ENCODE results near the gene KIF11. TPM values are rescaled to one million over a fixed set of nuclear protein-coding genes. Genes with fewer than 3 reads are reported as not detected.

The KIF11 gene
- 26.0 and 37.4 TPM in 2 replicates for total RNA-seq

GRCh38 chr10:92592761-92593618 is at the start of gene KIF11:
Gene KIF11 (plus strand): TSS chr10:92593130. CDS start chr10:92593376, 246 bp downstream.

GRCh38 chr10:92573798-92574547 is 19.0 kb upstream of the KIF11 start, which contains the start of gene IDE:
Gene IDE (minus strand): TSS chr10:92574093. CDS start chr10:92574019, 74 bp downstream.

GRCh38 chr10:92689663-92690210 is 96.8 kb downstream of the KIF11 start, which contains the start of gene HHEX:
Gene HHEX (plus strand): TSS chr10:92689955. CDS start chr10:92689987, 32 bp downstream.

Other genes with a start within 250 kb of the KIF11 start
- 25.0 and 33.4 TPM in 2 replicates for gene IDE, start 19.0 kb upstream of the KIF11 start, total RNA-seq
- gene HHEX, start 96.8 kb downstream of the KIF11 start, total RNA-seq = 35.1 and 48.2 TPM in 2 replicates